NCI-H146 (cell line): ENCODE results near the gene CFAP45.

Experiments
- DNase-seq: peaks from one replicate; lab custom pipeline; 2025; lab: John Stamatoyannopoulos, UW

CFAP45 gene

DNA sequence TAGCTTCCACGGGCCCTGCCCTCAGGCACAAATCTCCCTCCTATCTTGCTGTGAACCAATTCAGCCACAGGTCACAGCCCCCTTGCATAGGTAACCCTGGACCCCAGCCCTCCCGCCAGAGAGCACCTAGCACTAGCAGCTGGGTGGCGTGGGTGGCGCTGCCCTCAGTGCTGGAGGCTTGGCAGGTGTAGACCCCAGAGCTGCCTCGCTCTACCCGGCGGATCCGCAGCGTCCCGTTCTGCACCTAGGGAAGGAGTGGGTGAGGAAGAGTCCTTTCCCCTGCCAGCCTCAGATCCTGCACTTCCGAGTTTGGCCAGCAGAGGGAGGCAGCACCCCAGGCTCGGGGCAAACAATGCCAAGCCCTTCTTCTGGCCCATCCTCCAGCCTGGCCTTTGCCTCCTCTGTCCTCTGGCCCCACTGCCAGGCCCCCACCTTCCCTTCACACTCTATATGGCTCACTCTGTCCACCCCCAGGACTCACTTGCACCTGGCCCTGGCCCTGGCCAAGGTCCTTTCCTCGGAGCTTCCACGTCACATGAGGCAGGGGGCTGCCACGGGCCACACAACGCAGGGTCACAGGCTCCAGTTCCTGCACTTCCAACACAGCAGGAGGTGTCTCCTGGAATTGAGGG lies 36.4 kb upstream of the CFAP45 start:
- DNase-seq = peak; percentile 28

- DNase-seq = no peak
Observed at GRCh38 chr1:159935719-159936272, 35.8 kb upstream of the CFAP45 start.

DNA sequence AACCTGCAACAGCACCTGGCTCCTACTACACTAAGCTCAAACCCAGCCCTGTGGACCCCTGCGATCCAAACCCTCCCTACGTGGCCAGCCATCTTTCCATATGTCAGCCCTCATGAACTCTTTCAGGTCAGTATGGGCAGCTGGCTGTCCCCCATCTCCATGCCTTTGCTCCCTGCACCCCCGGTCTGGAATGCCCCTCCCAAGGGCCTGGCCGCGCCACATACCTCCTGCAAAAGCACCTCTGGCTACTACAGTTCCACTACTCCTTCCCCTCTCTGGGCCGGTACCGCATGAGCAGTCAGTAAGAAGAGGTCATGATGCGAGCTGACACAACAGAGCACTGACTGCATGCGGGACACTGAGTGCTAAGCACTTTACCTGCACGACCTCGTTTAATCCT lies 35.3 kb upstream of the CFAP45 start:
- DNase-seq = no peak

GRCh38 chr1:159934136-159935039 lies 34.4 kb upstream of the CFAP45 start:
- no peak for DNase-seq

DNA sequence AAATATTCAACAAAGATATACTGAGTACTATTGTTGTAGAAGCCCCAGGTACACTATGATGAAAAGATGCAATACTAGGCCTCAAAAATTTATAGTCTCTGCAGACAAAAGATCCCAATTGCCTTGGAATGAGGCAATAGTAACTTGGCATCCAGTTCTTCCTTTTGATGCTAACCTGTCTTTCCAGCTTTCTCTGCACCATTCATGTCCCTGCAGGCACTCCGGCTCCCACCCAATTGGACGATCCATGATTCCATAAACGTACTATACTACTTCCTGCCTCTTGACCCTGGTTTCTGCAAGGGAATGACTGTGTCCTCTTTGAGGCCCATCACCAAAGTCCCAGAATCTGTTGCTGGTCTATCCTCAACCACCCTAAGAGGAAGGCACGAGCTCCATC lies 33.4 kb upstream of the CFAP45 start:
- no peak for DNase-seq

- no peak for DNase-seq
Observed at GRCh38 chr1:159932296-159933285, 32.6 kb upstream of the CFAP45 start.

GRCh38 chr1:159931795-159932173 lies 31.8 kb upstream of the CFAP45 start:
- no peak for DNase-seq

- no peak for DNase-seq
Observed at GRCh38 chr1:159931101-159931794, 31.3 kb upstream of the CFAP45 start.

DNA sequence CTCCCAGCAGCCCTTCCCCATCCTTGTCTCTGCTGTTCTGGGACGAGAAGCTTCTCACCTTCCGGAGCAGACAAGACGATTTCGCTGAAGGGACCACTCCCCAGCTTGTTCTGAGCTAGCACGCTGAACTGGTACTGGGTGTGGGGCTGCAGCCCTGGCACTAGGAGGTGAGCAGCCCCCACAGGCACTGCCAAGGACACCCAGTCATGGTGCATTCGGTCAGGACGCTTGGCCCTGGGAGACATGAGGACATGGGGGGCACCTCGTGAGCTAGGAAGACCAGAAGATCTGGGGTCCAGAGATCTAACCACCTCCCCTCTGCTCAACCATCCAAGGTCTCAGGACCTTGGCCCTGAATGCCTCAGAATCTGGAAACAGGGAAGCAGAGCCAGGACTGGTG lies 30.7 kb upstream of the CFAP45 start:
- no peak for DNase-seq

DNA sequence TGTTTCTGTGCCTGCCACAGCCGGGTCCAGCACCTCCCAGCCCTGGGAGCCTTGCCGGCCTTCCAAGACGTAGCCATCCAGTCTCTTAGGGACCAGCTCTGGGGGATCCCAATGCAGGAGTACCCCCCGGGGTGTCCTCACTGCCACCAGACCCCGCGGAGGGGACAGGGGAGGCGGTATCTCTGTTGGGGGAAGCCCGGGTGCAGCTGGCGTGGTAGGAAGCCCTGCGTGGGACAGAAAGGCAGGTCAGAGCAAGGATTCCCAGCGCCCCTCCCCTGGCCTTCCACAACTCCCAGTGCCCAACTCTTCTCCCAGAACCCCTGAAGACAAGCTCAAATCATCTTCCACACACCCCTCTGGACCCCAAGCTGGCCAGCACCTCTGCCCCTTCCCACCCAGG lies 30.3 kb upstream of the CFAP45 start:
- no peak for DNase-seq

- no peak for DNase-seq
Observed at GRCh38 chr1:159929155-159930051, 29.4 kb upstream of the CFAP45 start.

GRCh38 chr1:159928491-159929050 lies 28.6 kb upstream of the CFAP45 start:
- no peak for DNase-seq

DNA sequence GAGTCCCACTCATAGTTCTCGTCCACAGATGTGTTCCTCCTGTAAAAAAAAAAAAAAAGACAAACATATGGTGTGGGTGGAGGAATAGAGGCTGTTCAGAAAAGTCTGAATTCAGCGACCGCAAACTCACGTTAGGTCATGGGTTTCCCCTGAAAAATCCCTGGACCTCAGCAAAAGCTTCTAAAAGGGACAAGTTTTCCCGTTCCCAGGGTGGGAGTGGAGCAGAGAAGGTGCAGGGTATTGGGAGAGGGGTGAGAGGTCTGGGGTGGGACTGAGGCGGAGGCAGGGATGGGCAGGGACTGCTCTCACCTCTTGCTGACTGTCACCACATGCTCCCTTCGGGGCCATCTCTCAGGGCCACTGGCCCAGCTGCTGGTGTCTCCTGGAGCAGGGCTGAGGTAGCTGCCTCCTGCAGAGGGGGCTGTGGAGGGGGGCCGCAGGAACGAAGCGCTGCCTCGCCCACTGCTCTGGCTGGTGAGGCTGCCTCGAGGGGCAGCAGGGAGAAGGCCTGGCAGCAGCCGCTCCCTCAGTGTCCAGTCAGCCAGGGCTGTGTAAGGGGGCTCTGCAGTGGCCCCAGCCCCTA lies 28.0 kb upstream of the CFAP45 start:
- no peak for DNase-seq

GRCh38 chr1:159927211-159927848 lies 27.4 kb upstream of the CFAP45 start:
- DNase-seq = no peak

DNA sequence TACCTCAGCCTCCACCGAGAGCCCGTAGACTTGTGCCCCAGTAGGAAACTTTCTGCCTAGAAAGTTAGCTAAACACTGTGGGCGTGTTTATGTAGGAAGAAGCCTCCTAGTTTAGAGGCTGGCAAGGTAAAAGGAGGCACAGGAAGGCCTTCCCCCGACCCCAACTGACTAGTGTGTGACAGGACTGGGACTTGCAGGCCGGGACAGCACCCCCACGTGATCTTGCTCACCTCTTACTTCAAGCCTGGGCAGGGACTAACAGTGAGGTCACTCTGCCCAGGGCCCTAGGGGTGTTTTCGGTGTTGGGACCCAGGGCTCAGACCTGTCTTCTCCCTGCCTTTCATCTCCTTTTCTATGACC lies 25.7 kb upstream of the CFAP45 start:
- DNase-seq = no peak

DNA sequence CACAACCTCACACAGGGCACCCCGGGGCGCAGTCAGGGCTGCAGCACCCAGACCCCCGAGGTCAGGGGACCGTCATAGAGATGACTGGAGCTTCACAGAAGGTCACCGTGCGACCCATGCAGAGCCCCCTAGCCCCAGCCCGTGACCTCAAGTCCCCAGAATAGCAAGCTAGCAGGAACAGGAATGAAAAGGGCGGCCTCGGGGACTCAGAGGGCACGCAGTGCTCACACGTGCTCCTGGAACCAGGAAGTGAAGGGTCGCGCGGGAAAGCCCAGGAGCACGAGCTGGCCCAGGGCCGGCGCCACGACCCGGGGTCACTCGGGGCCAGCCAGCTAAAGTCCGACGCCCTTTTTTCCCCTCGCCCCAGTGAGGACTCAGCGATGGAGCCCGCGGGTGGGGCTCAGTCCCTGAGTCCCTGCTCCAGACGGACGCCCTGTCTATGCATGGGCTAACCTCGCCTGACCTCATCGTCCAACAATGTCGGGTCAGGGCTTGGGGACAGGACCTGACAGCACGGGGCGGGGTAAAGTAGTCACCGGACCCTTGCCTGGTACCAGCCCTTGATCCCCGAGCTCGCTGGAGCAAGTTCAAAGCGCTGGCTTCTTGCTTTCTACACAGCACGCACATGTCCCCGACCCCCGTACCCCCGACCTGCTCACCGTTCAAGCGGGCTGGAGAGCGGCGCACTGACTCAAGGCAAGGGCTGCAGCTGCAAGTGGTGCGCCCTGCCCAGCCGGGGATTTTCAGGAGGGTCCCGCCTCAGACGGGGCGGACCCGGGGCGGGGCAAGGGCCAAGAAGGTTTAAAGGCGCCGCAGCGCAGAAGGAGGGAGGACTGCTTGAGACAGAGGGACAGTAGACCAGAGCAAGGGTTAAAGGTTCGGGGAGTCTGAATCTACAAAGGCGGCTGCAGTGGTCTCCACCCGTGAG lies 25.1 kb upstream of the CFAP45 start, which contains the start of gene TAGLN2:
Gene TAGLN2 (minus strand): TSS at position 717 of the 928 bp plus-strand sequence. CDS start 4,998 bp downstream, outside the sequence.
- DNase-seq = peak; percentile 75

DNA sequence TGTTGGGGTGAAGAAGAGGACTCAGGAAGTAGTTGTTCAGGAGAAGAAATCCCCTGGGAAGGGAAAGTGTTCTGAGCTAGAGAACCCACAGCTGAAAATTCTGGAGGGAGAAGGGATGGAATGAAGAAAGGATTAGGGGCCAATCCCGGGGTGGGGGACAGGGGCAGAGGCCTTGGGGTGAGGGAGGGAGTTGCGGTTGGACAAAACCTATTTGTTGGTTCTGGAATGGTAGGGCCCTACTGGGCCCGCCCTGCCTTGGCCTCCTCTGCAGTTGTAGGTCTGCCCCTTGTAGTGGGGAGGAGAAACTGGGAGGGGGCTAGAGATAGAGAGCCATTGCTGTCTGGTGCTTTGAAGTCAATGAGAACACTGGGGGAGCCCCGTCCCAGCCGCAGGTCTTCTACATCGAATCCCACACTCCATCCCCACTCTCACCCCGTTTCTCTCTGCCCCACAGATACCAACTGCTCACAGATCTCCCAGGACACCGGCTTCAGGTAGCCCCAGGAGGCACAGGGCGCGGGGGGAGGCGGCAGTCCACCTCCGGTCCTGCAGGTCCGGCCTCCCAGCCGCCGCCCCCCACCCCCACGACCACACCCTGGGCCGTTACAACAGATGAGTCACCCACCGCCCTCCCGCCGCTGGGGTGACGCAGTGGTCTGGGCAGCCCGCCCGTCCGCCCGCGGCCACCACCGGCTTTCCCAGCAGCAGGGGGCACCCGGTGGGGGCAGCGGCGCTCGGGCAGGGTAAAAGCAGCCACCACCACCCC lies 24.2 kb upstream of the CFAP45 start:
- peak; percentile 79 for DNase-seq
